ENCODE data around the gene RNF103. TPM values are rescaled to one million over a fixed set of nuclear protein-coding genes. Genes with fewer than 3 reads are reported as not detected.
"Not testable (repeated sequence)": the region's sequence is repeated elsewhere in the genome, so short reads cannot be mapped to it uniquely, and the experiment has no call there.

The RNF103 gene
- total and polyA plus RNA-seq, 9 donors, result 24.1 to 55.2 (median 32.4) TPM

DNA sequence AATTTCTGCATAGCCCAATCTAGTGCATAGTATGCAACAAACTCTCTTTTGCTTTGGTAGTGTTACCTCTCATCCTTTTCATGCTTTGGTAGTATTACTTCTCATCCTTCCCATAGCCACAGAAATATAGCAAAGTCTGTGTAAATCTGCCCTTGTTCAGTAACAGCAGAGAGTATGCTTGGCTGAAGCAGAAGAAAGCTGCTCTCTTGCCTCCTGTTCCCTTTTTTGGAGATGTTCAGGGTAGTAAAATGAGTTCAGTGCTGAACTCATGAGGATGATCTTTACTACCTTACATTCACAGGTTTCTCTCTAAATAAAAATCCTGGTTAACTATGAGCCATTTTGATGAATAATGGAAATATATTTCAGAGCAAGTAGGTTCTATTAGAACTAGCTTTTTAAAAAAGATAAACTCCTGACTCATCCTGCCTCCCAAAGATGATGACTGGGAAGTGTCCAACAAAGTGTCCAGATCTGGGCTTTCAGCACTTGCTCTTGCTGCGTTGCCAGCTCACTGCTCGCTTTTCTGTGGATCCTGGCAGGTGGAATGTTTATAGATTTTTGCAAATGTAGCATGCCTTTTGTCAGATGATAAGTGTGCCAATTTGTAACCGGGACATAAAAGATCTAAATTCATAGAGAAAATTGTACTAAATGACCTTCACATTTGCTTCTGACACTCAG is 31.0 kb downstream of the RNF103 start:
- Histone ChIP-seq H3K27me3 (no peaks in the 10 kb centered on the region), H3K27ac (no peak overlapping the region), H3K9me3 (no peaks in the 10 kb centered on the region), H3K4me3 (no peak overlapping the region), H3K36me3 (no peaks in the 10 kb centered on the region), H3K4me1 (ENCODE audit: insufficient read depth) (no peaks in the 10 kb centered on the region)
- 6 to 18% (median 6%) methylated on average over 3 of the region's 3 CpGs for WGBS, 3 donors
- DNase-seq, result peak in 1 of 5 donors; percentile 34
- intact Hi-C loops (cut with DNase I), result no loop called here
- TF ChIP-seq EP300 (IDR thresholded peaks at IDR 0.05) (no peak), POLR2A (IDR thresholded peaks at IDR 0.05) (no peak)

DNA sequence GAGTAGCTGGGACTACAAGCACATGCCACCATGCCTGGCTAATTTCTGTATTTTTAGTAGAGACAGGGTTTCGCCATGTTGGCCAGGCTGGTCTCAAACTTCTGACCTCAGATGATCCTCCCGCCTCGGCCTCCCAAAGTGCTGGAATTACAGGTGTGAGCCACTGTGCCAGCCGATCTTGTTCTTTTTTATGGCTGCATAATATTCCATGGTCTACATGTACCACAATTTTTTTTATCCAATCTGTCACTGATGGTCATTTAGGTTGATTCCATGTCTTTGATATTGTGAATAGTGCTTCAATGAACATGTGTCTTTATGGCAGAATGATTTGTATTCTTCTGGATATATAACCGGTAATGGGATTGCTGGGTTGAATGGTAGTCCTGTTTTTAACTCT is 34.0 kb downstream of the RNF103 start:
- H3K36me3 ChIP-seq; H3K27me3 ChIP-seq; H3K9me3 ChIP-seq; H3K4me3 ChIP-seq; DNase-seq; intact Hi-C loops (cut with DNase I); H3K4me1 ChIP-seq (ENCODE audit: insufficient read depth); H3K27ac ChIP-seq: not testable (repeated sequence)
- WGBS, 3 donors, result 95 to 97% (median 96%) methylated on average over 5 of the region's 5 CpGs

DNA sequence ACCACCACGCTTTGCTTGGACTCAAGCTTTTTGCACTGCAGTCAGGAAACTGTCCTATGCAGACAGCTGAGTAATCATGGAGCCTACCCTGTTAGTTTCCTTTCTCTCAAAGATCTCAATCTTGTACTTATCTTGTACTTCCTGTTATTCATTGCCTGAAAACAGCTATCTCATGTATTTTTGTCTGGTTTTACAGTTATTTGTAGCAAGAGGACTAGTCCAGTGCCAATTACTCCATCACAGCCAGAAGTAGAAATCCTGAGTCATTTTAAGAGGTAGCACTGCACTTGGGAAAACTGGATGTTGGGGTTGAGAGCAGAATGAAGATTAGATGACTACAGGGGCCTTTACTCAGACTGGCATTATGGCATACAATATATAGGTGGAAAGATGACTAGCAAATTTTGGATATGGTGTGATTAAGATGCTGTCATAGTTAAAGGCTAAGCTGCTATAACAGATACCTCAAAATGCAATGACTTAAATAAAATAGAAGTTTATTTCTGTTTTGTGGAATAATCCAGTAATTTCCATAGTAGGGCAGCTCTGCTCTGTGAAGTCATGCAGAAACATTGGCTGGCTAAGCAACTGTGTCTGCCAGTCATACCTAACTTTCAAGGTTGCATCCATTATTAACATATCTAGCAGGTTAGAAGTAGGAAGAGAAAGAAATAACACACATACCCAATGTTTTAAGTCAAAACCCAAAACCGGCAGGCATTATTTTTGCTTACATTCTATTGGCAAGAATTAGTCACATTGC is 39.3 kb downstream of the RNF103 start:
- WGBS, 3 donors, result 75 to 78% (median 76%) methylated on average over 2 of the region's 2 CpGs
- H3K27me3 ChIP-seq, result no peaks in the 10 kb centered on the region
- no peaks in the 10 kb centered on the region for H3K4me1 ChIP-seq (ENCODE audit: insufficient read depth)
- DNase-seq, result no peak
- no peak overlapping the region for H3K27ac ChIP-seq
- no peaks in the 10 kb centered on the region for H3K36me3 ChIP-seq
- no peak overlapping the region for H3K4me3 ChIP-seq
- intact Hi-C loops (cut with DNase I), result no loop called here
- TF ChIP-seq POLR2A (IDR thresholded peaks at IDR 0.05) (no peak), EP300 (IDR thresholded peaks at IDR 0.05) (no peak)
- TF ChIP-seq, protein P1, sequence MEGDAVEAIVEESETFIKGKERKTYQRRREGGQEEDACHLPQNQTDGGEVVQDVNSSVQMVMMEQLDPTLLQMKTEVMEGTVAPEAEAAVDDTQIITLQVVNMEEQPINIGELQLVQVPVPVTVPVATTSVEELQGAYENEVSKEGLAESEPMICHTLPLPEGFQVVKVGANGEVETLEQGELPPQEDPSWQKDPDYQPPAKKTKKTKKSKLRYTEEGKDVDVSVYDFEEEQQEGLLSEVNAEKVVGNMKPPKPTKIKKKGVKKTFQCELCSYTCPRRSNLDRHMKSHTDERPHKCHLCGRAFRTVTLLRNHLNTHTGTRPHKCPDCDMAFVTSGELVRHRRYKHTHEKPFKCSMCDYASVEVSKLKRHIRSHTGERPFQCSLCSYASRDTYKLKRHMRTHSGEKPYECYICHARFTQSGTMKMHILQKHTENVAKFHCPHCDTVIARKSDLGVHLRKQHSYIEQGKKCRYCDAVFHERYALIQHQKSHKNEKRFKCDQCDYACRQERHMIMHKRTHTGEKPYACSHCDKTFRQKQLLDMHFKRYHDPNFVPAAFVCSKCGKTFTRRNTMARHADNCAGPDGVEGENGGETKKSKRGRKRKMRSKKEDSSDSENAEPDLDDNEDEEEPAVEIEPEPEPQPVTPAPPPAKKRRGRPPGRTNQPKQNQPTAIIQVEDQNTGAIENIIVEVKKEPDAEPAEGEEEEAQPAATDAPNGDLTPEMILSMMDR (IDR thresholded peaks at IDR 0.05), result no peak
- no peaks in the 10 kb centered on the region for H3K9me3 ChIP-seq

DNA sequence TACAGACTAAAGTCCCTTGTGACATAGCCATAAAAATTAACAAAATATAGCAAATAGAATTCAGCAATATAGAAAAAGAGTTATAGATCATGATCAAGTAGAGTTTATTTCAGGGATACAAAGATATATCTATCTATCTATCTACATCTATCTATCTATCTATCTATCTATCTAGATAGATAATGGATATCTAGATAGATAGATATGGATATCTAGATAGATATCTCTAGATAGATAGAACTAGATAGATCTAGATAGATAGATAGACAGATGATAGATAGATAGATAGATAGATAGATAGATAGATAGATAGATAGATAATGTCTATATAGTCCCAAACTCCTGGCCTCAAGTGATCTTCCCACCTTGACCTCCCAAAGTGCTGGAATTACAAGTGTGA is 43.1 kb downstream of the RNF103 start:
- intact Hi-C loops (cut with DNase I), result no loop called here
- H3K4me1 ChIP-seq (ENCODE audit: insufficient read depth), result no peaks in the 10 kb centered on the region
- DNase-seq, result no peak
- no peak overlapping the region for H3K4me3 ChIP-seq
- TF ChIP-seq, protein P1 (IDR thresholded peaks at IDR 0.05), result no peak
- TF ChIP-seq EP300 (IDR thresholded peaks at IDR 0.05), result no peak
- no peak for TF ChIP-seq POLR2A (IDR thresholded peaks at IDR 0.05)
- H3K27me3 ChIP-seq, result no peaks in the 10 kb centered on the region
- no peaks in the 10 kb centered on the region for H3K9me3 ChIP-seq
- H3K27ac ChIP-seq, result no peak overlapping the region
- H3K36me3 ChIP-seq, result no peaks in the 10 kb centered on the region

DNA sequence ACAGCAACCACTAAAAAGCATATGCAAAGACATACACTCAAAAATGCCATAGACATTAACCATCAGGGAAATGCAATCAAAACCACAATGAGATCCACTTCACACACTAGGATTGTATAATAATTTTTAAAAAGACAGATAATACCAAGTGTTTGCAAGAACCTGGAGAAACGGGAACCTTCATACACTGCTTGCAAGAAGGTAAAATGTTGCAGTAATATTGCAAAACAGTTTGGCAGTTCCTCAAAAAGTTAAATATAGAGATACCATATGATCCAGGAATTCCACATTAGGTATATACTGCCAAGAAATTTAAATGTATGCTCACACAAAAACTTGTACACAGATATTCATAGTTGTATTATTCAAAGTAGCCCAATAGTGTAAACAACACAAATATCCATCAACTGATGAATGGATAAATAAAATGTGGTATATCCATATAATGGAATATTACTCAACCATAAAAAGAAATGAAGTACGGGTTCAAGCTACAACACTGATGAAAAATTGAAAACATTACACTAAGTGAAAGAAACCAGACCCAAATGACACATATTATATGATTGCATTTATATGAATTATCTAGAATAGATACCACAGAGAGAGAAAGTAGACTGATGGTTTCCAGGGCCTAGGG is 45.7 kb downstream of the RNF103 start:
- DNase-seq, result no peak
- WGBS, 3 donors, result 88 to 95% (median 92%) methylated on average over 2 of the region's 2 CpGs
- H3K36me3 ChIP-seq, result no peaks in the 10 kb centered on the region
- no peaks in the 10 kb centered on the region for H3K9me3 ChIP-seq
- H3K4me1 ChIP-seq (ENCODE audit: insufficient read depth), result no peaks in the 10 kb centered on the region
- TF ChIP-seq, protein P1 (IDR thresholded peaks at IDR 0.05), result no peak
- TF ChIP-seq POLR2A (IDR thresholded peaks at IDR 0.05) (no peak), EP300 (IDR thresholded peaks at IDR 0.05) (no peak)
- H3K27me3 ChIP-seq, result no peaks in the 10 kb centered on the region
- no peak overlapping the region for H3K27ac ChIP-seq
- no peak overlapping the region for H3K4me3 ChIP-seq
- intact Hi-C loops (cut with DNase I), result no loop called here

All from ovary (tissue), 9 donors.